ENCODE results near the gene KIAA0040.

Gene KIAA0040

DNA sequence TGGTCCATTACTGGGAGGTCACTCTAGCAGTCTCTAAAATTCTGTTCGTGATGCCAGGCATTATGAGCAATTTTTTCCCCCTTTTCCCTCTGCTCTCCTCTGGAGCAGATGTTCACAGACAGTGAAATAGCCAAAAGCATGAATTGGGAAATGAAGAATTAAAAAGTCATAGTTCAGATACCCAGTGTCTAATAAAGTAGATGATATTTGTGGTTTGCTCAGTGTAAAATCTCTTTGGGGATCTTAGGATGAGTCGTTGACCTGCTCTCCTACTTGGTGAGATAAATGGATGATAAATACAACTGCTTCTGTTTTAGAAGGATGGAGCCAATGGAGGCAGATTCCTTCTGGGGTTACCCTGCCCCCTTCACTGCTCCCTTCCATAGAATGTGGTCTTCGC is 56.3 kb downstream of the KIAA0040 start:
- Histone ChIP-seq H3K4me3 (ENCODE audit: low read depth in 1 of 2, low read length in 1 of 2) (no peak overlapping the region), H3K27me3 (no peaks in the 10 kb centered on the region), H3K4me1 (ENCODE audit: control insufficient read depth in 1 of 2, insufficient read depth in 1 of 2, low read depth in 1 of 2, low read length in 1 of 2) (no peaks in the 10 kb centered on the region), H3K9me3 (no peaks in the 10 kb centered on the region), H3K36me3 (no peaks in the 10 kb centered on the region), H3K27ac (no peak overlapping the region)
- no peak for TF ChIP-seq CTCF (IDR thresholded peaks at IDR 0.05)

DNA sequence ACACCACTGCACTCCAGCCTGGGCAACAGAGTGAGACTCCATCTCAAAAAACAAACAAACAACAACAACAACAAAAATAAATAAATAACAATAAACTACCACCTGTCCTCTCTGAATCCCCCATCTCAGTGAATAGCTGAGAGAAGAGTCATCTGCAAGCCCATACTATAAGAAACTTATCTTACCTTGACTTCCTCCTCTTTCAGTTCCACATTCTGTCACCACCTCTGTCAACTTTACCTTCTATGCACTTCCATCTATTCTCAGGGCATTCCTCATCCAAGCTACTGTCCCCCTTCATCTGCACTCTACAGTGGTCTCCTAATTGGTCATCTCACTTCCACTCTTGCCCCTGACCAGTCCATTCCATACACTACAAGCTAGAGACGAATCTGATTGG is 58.1 kb downstream of the KIAA0040 start:
- H3K4me3 ChIP-seq (ENCODE audit: low read depth in 1 of 2, low read length in 1 of 2), result no peak overlapping the region
- no peak for TF ChIP-seq CTCF (IDR thresholded peaks at IDR 0.05)

GRCh38 chr1:175133673-175134435 is 58.7 kb downstream of the KIAA0040 start:
- Histone ChIP-seq H3K9me3 (no peaks in the 10 kb centered on the region), H3K27ac (no peak overlapping the region), H3K4me1 (ENCODE audit: control insufficient read depth in 1 of 2, insufficient read depth in 1 of 2, low read depth in 1 of 2, low read length in 1 of 2) (peaks cover under 1 to 9% of the 10 kb centered on the region in 2 experiments), H3K27me3 (no peaks in the 10 kb centered on the region), H3K36me3 (no peaks in the 10 kb centered on the region), H3K4me3 (ENCODE audit: low read depth in 1 of 2, low read length in 1 of 2) (no peak overlapping the region)
- TF ChIP-seq CTCF (IDR thresholded peaks at IDR 0.05), result no peak

More for the DNA sequence above, 58.1 kb downstream of the KIAA0040 start:
- Histone ChIP-seq H3K4me1 (ENCODE audit: control insufficient read depth in 1 of 2, insufficient read depth in 1 of 2, low read depth in 1 of 2, low read length in 1 of 2) (peaks cover 0 to 2% of the 10 kb centered on the region in 2 experiments), H3K36me3 (no peaks in the 10 kb centered on the region), H3K9me3 (no peaks in the 10 kb centered on the region), H3K27me3 (no peaks in the 10 kb centered on the region), H3K27ac (no peak overlapping the region)

GRCh38 chr1:175132436-175132835 is 60.1 kb downstream of the KIAA0040 start:
- Histone ChIP-seq H3K27ac (no peak overlapping the region), H3K9me3 (no peaks in the 10 kb centered on the region), H3K36me3 (no peaks in the 10 kb centered on the region), H3K27me3 (no peaks in the 10 kb centered on the region), H3K4me1 (ENCODE audit: control insufficient read depth in 1 of 2, insufficient read depth in 1 of 2, low read depth in 1 of 2, low read length in 1 of 2) (peaks cover 15 to 23% of the 10 kb centered on the region in 2 experiments), H3K4me3 (ENCODE audit: low read depth in 1 of 2, low read length in 1 of 2) (no peak overlapping the region)
- no peak for TF ChIP-seq CTCF (IDR thresholded peaks at IDR 0.05)

DNA sequence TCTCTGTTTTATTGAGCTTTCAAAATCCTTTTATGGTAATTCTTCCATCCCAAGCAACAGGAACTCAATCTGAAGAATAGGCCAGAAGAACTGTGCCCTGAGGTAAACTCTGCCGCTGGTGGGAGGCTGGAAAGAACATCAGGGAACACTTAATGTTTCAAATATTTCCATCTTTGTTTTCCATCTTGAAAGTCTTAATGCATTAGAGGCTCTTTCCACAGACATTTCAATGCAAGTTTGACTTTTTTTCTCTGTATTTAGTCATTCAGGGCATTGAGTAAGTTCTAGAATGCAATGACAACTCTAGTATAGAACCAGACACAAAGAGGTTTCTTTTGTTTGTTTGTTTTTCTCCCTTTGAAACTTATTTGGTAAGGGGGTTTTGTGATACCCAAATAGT is 61.5 kb downstream of the KIAA0040 start:
- no peaks in the 10 kb centered on the region for H3K9me3 ChIP-seq
- no peaks in the 10 kb centered on the region for H3K27me3 ChIP-seq
- no peak overlapping the region for H3K27ac ChIP-seq
- H3K36me3 ChIP-seq, result no peaks in the 10 kb centered on the region
- no peak for TF ChIP-seq CTCF (IDR thresholded peaks at IDR 0.05)
- no peak overlapping the region for H3K4me3 ChIP-seq (ENCODE audit: low read depth in 1 of 2, low read length in 1 of 2)
- peaks cover 16 to 24% of the 10 kb centered on the region in 2 experiments for H3K4me1 ChIP-seq (ENCODE audit: control insufficient read depth in 1 of 2, insufficient read depth in 1 of 2, low read depth in 1 of 2, low read length in 1 of 2)

All from neutrophil (primary cell).